Mucosa of stomach (tissue), 1 donor: ENCODE data around the gene CYP46A1.

Experiments used
- H3K27me3 ChIP-seq: one replicate; pipeline ENCODE4 v1.7.0; 2013; ENCODE audit warnings: mild to moderate bottlenecking, low read length; ENCODE audit not compliant: control insufficient read depth, insufficient read depth
- H3K36me3 ChIP-seq: one replicate; pipeline ENCODE4 v1.7.0; 2013; ENCODE audit warnings: low read length; ENCODE audit not compliant: control insufficient read depth, insufficient read depth
- H3K4me1 ChIP-seq: one replicate; pipeline ENCODE4 v1.7.0; 2013; ENCODE audit warnings: mild to moderate bottlenecking, low read length; ENCODE audit not compliant: control insufficient read depth, insufficient read depth
- H3K4me3 ChIP-seq: one replicate; pipeline ENCODE4 v1.7.0; 2013; ENCODE audit warnings: low read length
- H3K9ac ChIP-seq: one replicate; pipeline ENCODE4 v1.7.0; 2013; ENCODE audit warnings: mild to moderate bottlenecking, low read length, moderate library complexity
- H3K9me3 ChIP-seq: one replicate; pipeline ENCODE4 v1.7.0; 2013; ENCODE audit warnings: mild to moderate bottlenecking, low read length, moderate library complexity; ENCODE audit not compliant: control insufficient read depth
- donor health status: Pancreatic carcinoma.

CYP46A1 gene

GRCh38 chr14:99648027-99648784, 35.9 kb upstream of the CYP46A1 start:
- peaks cover 22% of the 10 kb centered on the region for H3K27me3 ChIP-seq
- no peaks in the 10 kb centered on the region for H3K36me3 ChIP-seq
- H3K9ac ChIP-seq, result no peak overlapping the region
- no peak overlapping the region for H3K4me3 ChIP-seq
- H3K9me3 ChIP-seq, result no peaks in the 10 kb centered on the region
- peaks cover 8% of the 10 kb centered on the region for H3K4me1 ChIP-seq

GRCh38 chr14:99649219-99649618, 34.9 kb upstream of the CYP46A1 start:
- Histone ChIP-seq H3K36me3 (no peaks in the 10 kb centered on the region), H3K9me3 (no peaks in the 10 kb centered on the region), H3K9ac (no peak overlapping the region), H3K27me3 (peaks cover 18% of the 10 kb centered on the region), H3K4me3 (no peak overlapping the region), H3K4me1 (peaks cover 8% of the 10 kb centered on the region)

- Histone ChIP-seq H3K36me3 (no peaks in the 10 kb centered on the region), H3K4me1 (peaks cover 8% of the 10 kb centered on the region), H3K27me3 (peaks cover 15% of the 10 kb centered on the region), H3K9ac (no peak overlapping the region), H3K4me3 (no peak overlapping the region), H3K9me3 (no peaks in the 10 kb centered on the region)
Measured at GRCh38 chr14:99649643-99650042, 34.5 kb upstream of the CYP46A1 start.

GRCh38 chr14:99650189-99650588, 33.9 kb upstream of the CYP46A1 start:
- no peaks in the 10 kb centered on the region for H3K36me3 ChIP-seq
- no peak overlapping the region for H3K9ac ChIP-seq
- peaks cover 11% of the 10 kb centered on the region for H3K27me3 ChIP-seq
- H3K4me3 ChIP-seq, result no peak overlapping the region
- H3K4me1 ChIP-seq, result peaks cover 8% of the 10 kb centered on the region
- H3K9me3 ChIP-seq, result no peaks in the 10 kb centered on the region

GRCh38 chr14:99651953-99652746, 31.9 kb upstream of the CYP46A1 start:
- Histone ChIP-seq H3K9ac (no peak overlapping the region), H3K4me1 (no peaks in the 10 kb centered on the region), H3K9me3 (no peaks in the 10 kb centered on the region), H3K4me3 (no peak overlapping the region), H3K36me3 (no peaks in the 10 kb centered on the region), H3K27me3 (peaks cover 3% of the 10 kb centered on the region)

GRCh38 chr14:99654235-99654985, 29.7 kb upstream of the CYP46A1 start:
- H3K9me3 ChIP-seq, result no peaks in the 10 kb centered on the region
- peaks cover 24% of the 10 kb centered on the region for H3K27me3 ChIP-seq
- no peaks in the 10 kb centered on the region for H3K4me1 ChIP-seq
- no peak overlapping the region for H3K4me3 ChIP-seq
- no peak overlapping the region for H3K9ac ChIP-seq
- no peaks in the 10 kb centered on the region for H3K36me3 ChIP-seq

- Histone ChIP-seq H3K4me3 (no peak overlapping the region), H3K36me3 (no peaks in the 10 kb centered on the region), H3K9ac (no peak overlapping the region), H3K9me3 (no peaks in the 10 kb centered on the region), H3K27me3 (peaks cover 32% of the 10 kb centered on the region), H3K4me1 (no peaks in the 10 kb centered on the region)
Measured at GRCh38 chr14:99655521-99655920, 28.6 kb upstream of the CYP46A1 start.

- H3K27me3 ChIP-seq, result peaks cover 36% of the 10 kb centered on the region
- no peak overlapping the region for H3K4me3 ChIP-seq
- H3K9me3 ChIP-seq, result no peaks in the 10 kb centered on the region
- H3K9ac ChIP-seq, result no peak overlapping the region
- no peaks in the 10 kb centered on the region for H3K36me3 ChIP-seq
- H3K4me1 ChIP-seq, result no peaks in the 10 kb centered on the region
Measured at GRCh38 chr14:99656171-99656570, 27.9 kb upstream of the CYP46A1 start.

GRCh38 chr14:99657645-99658155, 26.4 kb upstream of the CYP46A1 start:
- no peaks in the 10 kb centered on the region for H3K9me3 ChIP-seq
- no peaks in the 10 kb centered on the region for H3K4me1 ChIP-seq
- peaks cover 39% of the 10 kb centered on the region for H3K27me3 ChIP-seq
- no peak overlapping the region for H3K4me3 ChIP-seq
- H3K36me3 ChIP-seq, result no peaks in the 10 kb centered on the region
- H3K9ac ChIP-seq, result no peak overlapping the region

GRCh38 chr14:99658218-99658845, 25.8 kb upstream of the CYP46A1 start:
- Histone ChIP-seq H3K9ac (no peak overlapping the region), H3K4me1 (no peaks in the 10 kb centered on the region), H3K9me3 (no peaks in the 10 kb centered on the region), H3K27me3 (peaks cover 39% of the 10 kb centered on the region), H3K36me3 (no peaks in the 10 kb centered on the region), H3K4me3 (no peak overlapping the region)

GRCh38 chr14:99659333-99659741, 24.8 kb upstream of the CYP46A1 start:
- Histone ChIP-seq H3K27me3 (peaks cover 39% of the 10 kb centered on the region), H3K4me3 (no peak overlapping the region), H3K36me3 (no peaks in the 10 kb centered on the region), H3K4me1 (no peaks in the 10 kb centered on the region), H3K9ac (no peak overlapping the region), H3K9me3 (no peaks in the 10 kb centered on the region)
